GM04503 (cell line): Measurements from ENCODE around the gene SLC29A1.

Source experiments
- DNase-seq: peaks from one replicate; pipeline ENCODE4 v3.0.0-alpha.2; 2012; ENCODE audit warnings: low read depth

Gene SLC29A1

DNA sequence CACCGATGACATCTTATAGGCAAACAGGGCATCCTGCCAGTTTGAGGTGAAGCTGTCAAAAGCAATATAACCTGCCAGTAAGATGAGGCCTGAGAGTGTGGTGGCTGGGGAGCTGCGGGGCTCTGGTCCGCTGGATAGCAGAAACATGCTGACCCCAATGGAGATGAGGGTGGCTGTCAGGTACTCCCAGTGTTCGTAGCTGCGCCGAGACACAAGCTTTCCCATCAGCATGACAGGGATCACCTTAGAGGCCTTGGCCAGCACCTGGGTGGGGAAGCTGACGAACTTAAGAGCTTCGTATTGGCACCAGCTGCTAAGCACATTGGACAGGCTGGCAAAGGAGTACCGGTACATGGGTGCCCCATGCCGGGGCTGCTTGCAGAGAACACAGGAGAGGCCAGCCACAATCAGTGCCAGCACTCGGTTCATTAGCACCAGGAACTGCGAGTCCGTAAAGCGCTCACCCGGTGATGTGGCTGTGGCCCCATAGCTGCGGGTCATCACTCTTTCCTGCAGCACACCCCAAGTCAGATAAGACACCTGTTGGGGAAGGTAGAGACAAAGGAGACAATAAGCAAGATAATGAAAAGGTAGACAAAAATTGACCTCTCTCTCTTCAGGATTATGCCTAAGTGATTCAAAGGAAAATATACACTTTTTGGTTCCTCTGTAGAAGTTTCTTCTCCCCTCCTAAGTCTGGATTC is 31.9 kb downstream of the SLC29A1 start:
- no peak for DNase-seq

DNA sequence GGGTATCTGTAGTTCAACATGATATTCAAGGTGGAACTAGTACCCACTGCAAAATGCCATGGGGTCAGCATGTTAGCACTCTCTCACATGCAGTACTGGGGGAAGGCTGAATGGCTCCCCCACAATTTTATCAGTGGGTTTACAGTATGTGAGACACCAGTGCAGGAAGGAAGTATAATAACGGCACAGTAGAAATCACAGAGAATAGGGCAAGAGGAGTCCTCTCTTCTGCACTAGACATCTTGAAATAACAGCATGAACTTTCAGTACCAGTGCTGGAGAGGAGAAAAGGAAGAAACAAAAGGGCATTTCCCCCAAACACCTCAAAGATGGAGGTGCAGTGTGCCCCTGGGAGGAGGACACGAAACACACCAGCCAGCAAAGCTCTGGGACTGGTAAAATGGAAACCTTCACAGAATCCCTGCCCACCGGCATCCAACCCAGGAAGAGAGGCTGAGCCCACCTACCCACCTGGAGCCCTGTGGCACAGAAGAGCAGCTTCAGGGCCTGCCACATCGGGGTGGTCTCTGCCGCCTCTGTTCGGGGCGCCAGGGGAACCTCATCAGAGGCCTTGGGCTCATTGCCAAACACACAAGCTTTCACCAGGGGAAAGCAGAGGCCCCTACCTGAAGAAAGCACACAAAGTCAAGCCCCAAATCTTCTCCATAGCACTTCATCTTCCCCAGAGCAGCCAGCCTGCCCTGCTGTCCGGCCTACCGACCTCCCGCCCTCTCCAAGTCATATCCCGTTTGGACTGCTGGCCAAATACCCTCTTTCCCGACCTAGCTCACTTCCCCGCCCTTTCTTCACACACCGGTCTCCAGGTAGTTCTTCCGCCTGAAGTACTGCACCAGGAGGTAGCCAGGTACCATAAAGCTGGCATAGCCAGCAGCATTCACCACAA is 32.7 kb downstream of the SLC29A1 start:
- no peak for DNase-seq

DNA sequence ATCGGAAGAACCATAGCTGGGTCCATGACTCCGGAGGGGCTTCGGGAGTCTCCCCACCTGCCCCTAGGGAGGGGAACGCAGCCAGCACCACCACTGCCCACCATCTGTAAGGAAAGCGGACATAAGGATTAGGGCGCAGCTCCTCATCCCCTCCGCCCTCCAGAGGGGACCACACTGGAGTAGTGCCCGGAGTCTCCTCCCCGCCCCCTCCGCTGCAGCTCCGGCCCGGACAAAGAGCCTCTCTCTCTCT is 33.3 kb downstream of the SLC29A1 start:
- DNase-seq, result no peak

DNA sequence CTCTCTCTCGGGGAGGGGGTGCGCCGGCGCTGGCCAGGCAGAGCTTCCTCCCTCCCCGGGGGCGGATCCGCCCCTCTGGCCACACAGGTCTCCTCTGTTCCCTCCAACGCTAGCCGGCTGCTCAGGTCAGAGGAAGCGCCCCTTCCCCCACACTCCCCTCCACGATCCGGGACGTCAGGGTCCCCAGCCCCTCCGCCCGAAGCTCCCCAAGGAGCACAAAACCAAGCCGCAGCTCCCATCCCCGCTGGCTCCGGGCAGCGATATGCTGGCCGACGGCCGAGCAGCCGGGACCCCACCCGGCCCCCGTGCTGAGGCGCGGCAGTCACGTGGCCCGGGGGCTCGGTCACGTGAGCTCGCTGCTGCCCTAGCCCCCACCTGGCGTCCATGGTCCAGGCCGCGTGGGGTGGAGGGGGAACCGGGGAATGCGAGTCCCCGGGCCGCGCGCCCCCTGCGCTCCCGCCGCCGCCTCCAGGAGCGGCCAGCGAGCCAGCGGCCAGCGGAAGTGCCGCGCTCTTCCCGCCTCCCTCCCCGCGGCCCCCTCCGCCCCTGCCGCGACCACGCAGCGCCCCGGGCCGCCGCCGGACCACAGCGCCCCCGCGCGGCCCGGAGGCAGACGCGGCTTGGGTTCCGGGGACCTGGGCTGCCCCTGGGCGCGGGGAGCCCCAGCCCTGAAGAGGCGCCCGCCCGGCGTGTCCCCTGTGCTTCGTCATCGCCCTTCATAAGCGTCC is 33.8 kb downstream of the SLC29A1 start, which contains the start of gene SLC35B2:
Gene SLC35B2, minus strand, starts transcription at position 504 of the 728 bp plus-strand sequence. Its CDS starts 118 bp downstream, at position 386.
- no peak for DNase-seq

DNA sequence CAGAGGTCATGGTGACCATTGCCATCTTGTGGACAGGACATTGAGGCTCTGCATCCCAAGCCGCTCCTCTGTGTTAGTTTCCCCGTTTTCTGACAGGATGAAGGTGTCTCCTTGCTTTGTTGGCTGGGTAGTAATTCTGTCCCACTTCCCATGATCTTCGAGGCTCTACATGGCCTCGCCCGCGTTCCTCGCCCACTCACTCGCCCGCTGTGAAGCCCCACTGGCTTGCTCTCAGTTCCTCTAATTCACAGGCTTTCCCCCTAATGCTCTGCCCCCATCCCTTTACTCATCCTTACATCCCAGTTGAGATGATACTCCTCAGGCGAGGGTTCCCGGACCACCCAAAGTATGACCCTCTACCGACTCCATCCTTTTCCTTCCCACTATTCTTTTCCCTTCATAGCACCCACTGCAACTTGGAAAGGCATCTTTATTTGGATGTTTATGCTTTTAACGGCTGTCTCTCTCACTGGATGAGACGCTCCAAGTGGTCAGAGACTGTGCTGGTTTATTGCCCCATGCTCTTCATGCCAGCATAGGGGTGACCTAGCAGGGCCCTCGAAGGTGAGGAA is 34.4 kb downstream of the SLC29A1 start:
- DNase-seq, result no peak

DNA sequence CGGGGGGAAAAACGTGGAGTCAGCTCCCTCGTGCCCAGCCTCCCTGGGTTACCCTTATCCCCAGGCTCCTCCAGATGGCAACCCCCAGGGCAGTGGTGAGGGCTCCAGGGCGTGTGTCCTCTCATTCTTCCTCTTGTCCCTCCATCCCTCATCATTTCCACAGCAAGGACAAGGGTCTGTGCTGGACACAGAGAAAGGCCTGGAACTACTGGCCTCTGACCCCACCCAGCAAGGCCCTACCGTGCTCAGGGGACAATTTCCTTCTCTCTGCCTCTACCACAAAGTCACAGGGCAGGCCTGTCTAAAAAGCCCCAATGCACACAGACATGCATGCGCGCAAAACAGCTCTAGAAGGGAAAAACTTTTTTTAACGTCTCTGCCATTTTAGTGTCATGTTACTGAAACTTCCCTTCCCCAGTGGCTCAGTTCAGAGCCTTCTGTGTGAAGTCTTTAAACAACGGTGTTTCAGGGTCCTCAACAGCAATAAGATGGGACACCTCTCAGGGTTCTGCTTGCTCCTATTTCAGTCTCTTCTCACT is 35.0 kb downstream of the SLC29A1 start:
- DNase-seq, result no peak

DNA sequence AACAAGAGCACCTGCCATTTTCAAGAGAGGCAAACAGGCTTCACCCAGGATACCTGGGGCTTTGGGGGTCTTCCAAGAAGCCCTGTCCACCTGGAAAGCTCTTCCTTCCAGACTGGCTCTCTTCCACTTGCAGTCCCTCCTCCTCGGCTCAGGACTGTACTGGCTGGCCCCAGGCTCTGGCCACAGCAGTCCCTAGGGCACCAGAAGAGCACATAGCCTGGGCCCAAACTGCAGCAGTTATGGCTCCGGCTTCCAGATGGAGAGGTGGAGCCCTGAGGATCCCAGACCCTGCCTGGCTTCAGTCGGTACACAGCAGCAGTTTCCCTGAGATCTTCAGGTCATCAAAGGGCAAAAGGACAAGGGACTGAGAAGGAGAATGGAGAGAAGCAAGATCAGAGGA is 35.5 kb downstream of the SLC29A1 start:
- DNase-seq, result no peak

DNA sequence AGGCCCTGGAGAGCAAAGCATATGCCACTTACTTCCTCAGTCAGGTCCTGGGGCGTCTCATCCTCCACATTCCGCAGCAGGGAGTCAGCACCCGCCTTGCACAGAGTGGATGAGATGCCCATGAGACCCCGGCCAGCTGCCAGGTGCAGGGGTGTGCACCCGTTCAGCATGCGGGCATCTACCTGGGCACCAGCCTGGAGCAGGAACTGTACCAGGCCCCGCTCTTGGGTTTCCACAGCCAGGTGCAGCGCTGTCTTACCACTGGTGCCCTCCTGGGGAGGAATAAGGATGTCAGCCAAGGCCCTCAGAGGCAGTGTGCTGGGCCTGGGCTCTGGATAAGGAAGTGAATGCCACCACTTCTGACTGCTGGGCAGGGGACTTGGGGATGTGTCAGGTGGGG is 36.6 kb downstream of the SLC29A1 start:
- no peak for DNase-seq

DNA sequence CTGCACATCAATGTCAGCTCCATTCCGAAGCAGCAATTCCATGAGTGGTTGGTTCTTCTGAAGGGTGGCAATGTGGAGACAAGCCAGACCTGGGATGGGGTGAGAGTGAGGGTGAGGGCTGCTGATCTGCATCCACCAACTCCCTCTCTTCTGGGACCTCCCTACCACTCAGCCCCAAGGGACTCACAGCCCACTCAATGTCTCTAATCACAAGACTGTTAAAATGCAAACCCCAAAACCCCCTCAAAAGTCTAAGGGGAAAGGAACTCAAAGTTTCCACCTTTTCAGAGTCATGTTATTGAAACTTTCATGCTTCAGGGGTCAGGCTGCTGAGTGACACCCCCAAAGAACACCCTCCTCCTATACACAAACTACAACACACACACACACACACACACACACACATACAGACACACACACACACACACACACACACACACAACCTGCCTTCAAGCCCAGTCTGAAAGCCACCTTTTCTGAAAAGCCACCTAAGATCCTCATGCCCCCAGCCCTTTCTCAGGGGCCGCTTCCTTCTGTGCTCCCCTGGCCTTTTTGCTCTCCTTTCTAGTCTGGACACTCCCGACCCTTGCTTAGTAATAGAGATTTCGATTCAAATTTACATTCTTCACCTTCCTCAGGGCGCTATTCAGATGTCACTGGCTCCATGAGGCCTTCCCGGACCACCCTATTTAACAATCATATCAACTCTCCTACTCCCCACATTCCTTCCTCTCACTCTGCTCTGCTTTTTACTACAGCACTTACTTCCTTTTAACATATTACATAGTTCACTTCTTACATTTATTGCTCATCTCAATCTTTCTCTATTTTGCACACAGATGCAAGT is 37.3 kb downstream of the SLC29A1 start:
- no peak for DNase-seq

DNA sequence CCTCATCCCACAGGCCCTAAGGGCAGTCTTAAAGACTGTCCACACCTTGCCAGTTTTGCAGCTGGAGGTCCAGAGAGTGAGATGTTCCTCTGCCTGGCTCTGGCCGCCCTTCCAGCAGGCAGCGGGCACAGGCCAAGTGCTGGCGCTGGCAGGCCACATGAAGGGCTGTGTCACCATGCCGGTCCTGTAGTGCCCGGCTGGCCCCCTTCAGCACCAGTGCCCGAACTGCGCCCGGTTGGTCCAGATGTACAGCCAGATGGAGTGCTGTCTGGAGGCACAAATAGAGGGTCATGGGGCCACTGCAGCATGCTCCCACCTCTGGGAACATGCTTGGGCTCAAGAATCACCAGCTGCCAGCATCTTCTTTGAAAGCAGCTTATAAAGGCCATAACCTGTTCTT is 38.2 kb downstream of the SLC29A1 start:
- DNase-seq, result no peak

DNA sequence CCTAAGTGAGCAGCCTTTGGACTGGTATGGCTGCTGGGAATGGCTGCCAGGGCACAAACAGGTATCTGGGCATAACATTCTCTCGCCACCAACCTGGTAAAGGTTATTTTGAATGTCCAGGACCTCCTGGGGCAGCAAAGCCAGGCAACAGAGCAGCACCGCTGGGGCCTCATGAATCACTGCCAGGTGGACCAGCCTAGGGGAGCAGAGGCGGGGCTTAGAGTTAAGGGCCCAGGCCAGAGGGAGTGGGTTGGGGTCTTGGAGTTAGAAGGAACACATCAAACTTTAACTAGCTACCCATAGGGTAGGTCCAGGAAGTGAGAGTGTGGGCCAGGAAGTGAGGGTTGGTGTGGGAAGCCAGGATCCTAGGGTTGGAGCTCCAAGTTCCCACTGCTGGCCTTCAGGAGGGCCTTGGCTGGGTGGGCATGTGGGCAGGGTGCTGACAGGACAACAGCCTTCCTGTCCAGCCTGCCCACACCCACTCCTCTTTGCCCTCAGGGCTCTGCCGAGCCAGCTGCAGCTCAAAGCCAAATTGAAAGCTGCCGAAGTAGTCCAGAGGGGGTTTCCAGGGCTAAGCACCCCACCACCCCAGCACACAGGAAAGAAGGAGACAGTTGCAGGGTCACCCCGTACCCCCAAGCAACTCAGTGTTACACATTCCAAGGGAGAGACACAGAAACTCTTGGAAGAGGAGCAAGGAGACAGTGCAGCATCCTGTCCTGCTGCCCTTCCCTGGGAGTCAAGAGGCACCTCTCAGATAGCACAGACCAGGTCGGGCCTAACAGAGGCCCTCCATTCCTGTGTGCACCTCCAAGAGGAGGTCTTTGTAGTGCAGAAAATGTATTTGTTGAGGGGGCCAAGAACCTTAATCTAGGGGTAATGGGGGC is 39.3 kb downstream of the SLC29A1 start:
- no peak for DNase-seq

DNA sequence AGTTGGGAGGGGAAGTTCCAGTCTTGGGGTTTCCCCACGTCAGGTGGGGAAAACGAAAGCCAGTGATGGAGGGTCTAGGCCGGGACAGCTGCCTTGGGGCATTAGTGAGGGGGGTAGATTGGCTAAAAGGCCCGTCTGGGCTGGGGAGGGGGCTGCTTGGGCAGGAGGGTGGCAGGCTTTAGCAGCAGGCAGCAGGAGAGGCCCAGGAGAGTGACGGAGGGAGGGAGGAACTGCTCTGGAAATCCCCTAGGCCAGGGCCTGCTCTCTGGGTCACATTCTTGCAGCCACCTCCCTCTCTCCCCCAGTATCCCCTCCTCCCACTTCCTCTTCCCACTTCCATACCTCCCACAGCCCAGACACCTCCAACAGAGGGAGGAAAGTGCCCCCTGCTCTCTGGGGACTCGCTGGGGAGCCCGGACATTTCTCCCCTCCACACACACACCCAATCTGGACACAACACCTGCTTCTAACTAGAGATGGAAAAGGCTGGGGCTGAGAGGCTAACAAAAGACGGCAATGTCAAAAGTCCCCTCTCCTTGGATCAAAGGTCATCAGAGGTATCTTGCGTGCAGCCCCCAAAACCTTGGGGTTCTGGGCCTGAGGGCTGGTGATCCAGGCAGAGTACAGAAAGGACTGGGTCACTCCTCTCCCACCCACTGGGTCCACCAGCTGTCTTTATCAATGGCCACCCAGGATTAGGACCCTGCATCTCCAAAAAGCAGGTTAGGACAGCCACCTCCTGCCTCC is 40.1 kb downstream of the SLC29A1 start:
- DNase-seq, result no peak

DNA sequence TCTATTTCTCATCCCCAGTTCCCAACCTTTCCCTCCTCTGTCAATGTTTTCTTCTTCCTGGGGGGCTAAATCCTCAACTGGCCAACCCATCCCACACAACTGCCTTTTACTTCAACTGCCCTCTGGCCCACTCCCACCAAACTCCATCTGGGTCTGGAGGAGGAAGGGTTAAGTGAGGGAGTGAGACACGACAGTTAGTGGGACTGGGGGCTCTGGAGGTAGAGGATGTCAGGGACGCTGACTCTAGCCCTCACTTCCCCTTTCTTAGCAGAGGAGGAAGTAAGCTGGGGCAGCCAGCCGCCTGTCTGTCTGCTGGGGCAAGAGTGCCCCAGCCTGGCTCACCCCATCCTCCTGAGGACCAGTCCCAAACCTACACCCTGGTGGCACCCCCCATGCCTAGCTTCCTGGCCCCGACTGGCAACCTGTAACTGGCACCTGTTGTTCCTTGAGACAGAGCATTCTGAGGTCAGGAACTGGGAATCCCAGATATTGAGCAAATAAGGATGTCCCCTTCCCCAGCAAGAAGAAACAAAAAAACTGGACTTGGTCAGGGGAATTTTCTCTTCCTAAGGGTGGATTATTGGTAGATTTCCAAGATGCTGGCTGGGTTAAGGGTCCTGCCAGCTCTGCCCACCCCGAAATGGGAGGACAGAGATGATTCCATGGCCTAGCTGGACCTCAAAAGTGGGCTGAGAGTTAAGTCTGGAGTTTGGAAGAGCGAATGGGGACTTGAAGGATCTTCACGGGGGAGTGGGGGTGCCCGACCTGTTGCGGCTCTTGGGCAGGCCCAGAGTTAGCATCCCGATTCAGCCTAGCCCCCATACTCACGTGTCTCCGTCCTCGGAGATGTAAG is 41.0 kb downstream of the SLC29A1 start:
- DNase-seq, result no peak

DNA sequence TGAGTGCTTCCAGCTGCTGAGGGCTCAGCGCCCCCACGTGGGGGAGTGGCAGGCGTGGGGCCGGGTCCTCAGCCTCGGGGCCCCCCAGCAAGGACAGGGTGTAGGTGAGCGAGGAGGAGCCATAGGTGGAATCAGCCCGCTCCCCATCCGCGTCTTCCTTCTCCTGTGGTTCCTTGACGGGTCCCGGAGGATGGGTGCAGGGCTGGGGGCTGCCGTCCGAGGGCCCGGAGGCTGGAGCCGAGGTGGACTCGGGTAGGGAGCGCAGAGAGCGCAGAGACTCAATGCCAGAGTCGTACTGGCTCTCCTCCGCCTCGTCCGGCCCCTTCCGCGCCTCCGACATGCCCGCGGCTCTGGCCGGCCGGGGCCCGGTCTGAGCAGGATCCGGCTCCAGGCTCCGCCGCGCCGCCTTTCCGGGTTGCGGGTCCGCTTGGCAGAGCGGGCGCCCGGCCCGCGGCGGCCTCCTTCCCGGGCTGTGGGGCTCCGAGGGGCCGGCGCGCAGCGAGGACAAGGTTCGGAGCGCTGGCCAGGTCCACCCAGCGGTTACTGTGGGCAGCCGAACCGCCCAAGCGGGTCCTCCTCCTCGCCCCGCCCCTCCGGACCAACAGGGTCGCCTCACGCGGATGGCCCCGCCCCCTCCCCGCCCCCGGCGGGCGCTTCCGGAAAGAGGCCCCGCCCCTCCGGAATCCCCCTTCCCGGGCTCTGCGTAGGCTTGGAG is 41.8 kb downstream of the SLC29A1 start, which contains the start of gene NFKBIE:
Gene NFKBIE, minus strand, starts transcription at position 545 of the 715 bp plus-strand sequence. Its CDS starts 205 bp downstream, at position 340.
- DNase-seq, result peak; percentile 36

DNA sequence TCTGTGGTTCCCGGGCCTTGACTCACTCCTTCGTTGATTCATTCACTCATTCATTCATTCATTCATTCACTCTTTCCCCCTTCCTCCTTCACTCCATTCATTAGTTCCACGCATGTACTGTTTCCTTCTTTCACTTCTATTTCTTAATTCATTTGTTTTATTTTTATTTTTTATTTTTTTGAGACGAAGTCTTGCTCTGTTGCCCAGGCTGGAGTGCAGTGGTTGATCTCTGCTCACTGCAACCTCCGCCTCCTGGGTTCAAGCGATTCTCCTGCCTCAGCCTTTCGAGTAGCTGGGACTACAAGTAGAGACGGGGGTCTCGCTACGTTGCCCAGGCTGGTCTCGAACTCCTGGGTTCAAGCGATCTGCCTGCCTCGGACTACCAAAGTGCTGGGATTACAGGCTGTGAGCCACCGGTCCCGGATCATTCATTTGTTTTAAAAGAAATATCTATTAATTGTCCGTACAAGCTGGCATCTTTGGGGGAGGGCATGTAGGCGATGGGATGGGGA is 42.4 kb downstream of the SLC29A1 start:
- no peak for DNase-seq

DNA sequence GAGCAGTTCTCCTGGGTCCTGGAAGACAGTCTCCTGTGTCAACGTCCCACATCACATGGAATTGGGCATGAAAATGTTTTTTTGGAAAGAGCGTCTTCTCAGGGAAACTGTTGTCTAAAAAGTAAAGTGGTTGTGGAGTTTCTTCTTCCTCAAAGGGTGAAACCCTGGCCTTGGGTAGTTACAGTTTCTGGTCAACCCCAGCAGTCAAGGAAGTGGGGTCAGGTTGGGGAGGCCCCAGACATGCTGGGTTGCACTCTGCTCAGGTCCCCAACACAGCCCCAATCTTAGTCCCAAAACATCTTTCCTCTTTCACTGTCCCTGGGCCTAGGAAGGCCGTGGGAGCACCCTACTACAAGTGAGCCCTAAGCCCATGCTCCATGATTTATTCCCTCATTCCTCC is 43.0 kb downstream of the SLC29A1 start:
- DNase-seq, result no peak

DNA sequence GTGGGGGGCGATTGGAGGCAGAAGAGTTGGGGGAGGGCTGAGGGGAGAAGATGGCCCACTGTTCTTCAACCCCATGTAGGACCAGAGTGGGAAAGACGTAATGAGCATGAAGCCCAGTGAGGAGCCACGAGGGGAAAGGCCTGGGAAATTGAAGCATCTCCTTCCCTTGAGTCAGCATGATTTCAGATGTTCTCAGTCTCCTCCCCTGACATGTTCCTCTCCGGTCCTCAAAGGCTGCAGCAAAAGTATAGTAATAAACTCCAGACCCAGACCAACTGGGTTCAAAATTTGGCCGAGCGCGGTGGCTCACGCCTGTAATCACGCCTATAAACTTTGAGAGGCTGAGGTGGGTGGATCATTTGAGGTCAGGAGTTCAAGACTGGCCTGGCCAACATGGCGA is 43.9 kb downstream of the SLC29A1 start:
- no peak for DNase-seq
